Thyroid gland (tissue), 4 donors: Measurements from ENCODE around the gene TAT. TPM values are rescaled to one million over a fixed set of nuclear protein-coding genes. Genes with fewer than 3 reads are reported as not detected.

Source experiments
- small RNA-seq: library from RNA; depleted of rRNA; stranded (forward); fragments of <200 nt; gene quantifications from one replicate; pipeline ENCODE3, GENCODE V24; 2016
- total RNA-seq, 4 donors: library from RNA; depleted of rRNA; stranded (reverse); fragments of >200 nt; gene quantifications; one replicate each; pipeline ENCODE4 v1.2.3, GENCODE V29; 2016

Gene TAT
- total RNA-seq, 4 donors from 2014 or later, result not detected

Small RNA genes within 50 kb of the gene (small RNA-seq; reads per million reads assigned to genes)
- not detected for gene RNU6-1061P

Other genes with a start within 250 kb of the TAT start
- gene CALB2, start 218.4 kb downstream of the TAT start, total RNA-seq, result under 1 TPM in 1 of 4 donors, not detected in 3; 0.81 TPM
- gene TLE7, start 135.0 kb downstream of the TAT start, total RNA-seq, result not detected
- gene ZNF23, start 114.8 kb downstream of the TAT start, total RNA-seq, result 10 to 100 TPM in 1 of 4 donors, 1 to 10 TPM in 3; 5.9 to 13.8 (median 9.5) TPM
- 10 to 100 TPM; 17.2 to 28.3 (median 24.0) TPM for gene ZNF19, start 87.8 kb downstream of the TAT start, total RNA-seq
- not detected for gene CHST4, start 50.7 kb downstream of the TAT start, total RNA-seq
- 10 to 100 TPM in 2 of 4 donors, 1 to 10 TPM in 2; 7.7 to 11.5 (median 9.9) TPM for gene MARVELD3, start 49.1 kb upstream of the TAT start, total RNA-seq
- 10 to 100 TPM; 17.7 to 36.9 (median 21.8) TPM for gene PHLPP2, start 147.6 kb upstream of the TAT start, total RNA-seq
- gene AP1G1, start 231.7 kb upstream of the TAT start, total RNA-seq, result 100 to 1,000 TPM in 1 of 4 donors, 10 to 100 TPM in 3; 74.0 to 114 (median 96.9) TPM